HepG2 (cell line): ENCODE data around the gene KRABD2.

Experiments
- CHD2 ChIP-seq: IDR thresholded peaks from 2 replicates; pipeline ENCODE4 v1.6.1; 2011; ENCODE audit warnings: low read depth, low read length, improper control_type of control experiment
- EHMT2 ChIP-seq: fragments of 200-600 bp; sonication (generic); IDR thresholded peaks from 2 replicates; pipeline ENCODE4 v1.7.0; 2017; ENCODE audit warnings: antibody characterized with exemption, low read depth, low read length, borderline replicate concordance
- ERF ChIP-seq: IDR thresholded peaks from 2 replicates; pipeline ENCODE4 v1.6.1; 2018; ENCODE audit warnings: missing biosample characterization, missing genetic modification reagents
- FOXP1 ChIP-seq, 2 experiments: fragments of 450-650 bp in 1 of 2; IDR thresholded peaks; 2 replicates each; pipeline ENCODE4 v1.6.1; 2017 to 2018; ENCODE audit warnings: antibody characterized with exemption in 1 of 2
- ISL2 ChIP-seq: sonication (generic); formaldehyde crosslinking; IDR thresholded peaks from 2 replicates; pipeline ENCODE4 v1.5.0; 2020; ENCODE audit warnings: missing genetic modification reagents
- KLF15 ChIP-seq: sonication (generic); formaldehyde crosslinking; IDR thresholded peaks from 2 replicates; pipeline ENCODE4 v1.8.1; 2023; ENCODE audit warnings: borderline replicate concordance, mild to moderate bottlenecking, inconsistent platforms, missing genetic modification reagents, mixed read lengths
- NCOR1 ChIP-seq: fragments of 200-600 bp; sonication (generic); IDR thresholded peaks from 2 replicates; pipeline ENCODE4 v1.7.0; 2017; ENCODE audit warnings: antibody characterized with exemption, low read length, borderline replicate concordance
- NFE2L1 ChIP-seq: sonication (generic); formaldehyde crosslinking; IDR thresholded peaks from 2 replicates; pipeline ENCODE4 v1.4.0; 2020; ENCODE audit warnings: missing genetic modification reagents, mild to moderate bottlenecking, borderline replicate concordance
- PHB2 ChIP-seq: fragments of 450-650 bp; IDR thresholded peaks from 2 replicates; pipeline ENCODE4 v1.6.1; 2018; ENCODE audit not compliant: partially characterized antibody
- PHF20 ChIP-seq: sonication (generic); formaldehyde crosslinking; IDR thresholded peaks from 2 replicates; pipeline ENCODE4 v1.5.0; 2020; ENCODE audit warnings: mild to moderate bottlenecking, missing genetic modification reagents
- RARA ChIP-seq: IDR thresholded peaks from 2 replicates; pipeline ENCODE4 v1.6.1; 2016; ENCODE audit warnings: missing genetic modification reagents, missing compliant biosample characterization
- RBFOX2 ChIP-seq: fragments of 200-400 bp; formaldehyde crosslinking; IDR thresholded peaks from 2 replicates; pipeline ENCODE4 v1.6.1; 2017; ENCODE audit warnings: low read depth, mild to moderate bottlenecking, low read length
- SIX4 ChIP-seq: sonication (generic); formaldehyde crosslinking; IDR thresholded peaks from 2 replicates; pipeline ENCODE4 v1.4.0; 2020; ENCODE audit warnings: missing genetic modification reagents
- TBL1XR1 ChIP-seq: fragments of 150-350 bp; IDR thresholded peaks from 2 replicates; pipeline ENCODE4 v1.6.1; 2014; ENCODE audit warnings: borderline replicate concordance, low read length; ENCODE audit not compliant: partially characterized antibody
- YEATS4 ChIP-seq: sonication (generic); formaldehyde crosslinking; IDR thresholded peaks from 2 replicates; pipeline ENCODE4 v1.4.0; 2020; ENCODE audit warnings: missing genetic modification reagents, borderline replicate concordance
- YY1 ChIP-seq: IDR thresholded peaks from 2 replicates; pipeline ENCODE4 v1.6.1; 2011; ENCODE audit warnings: low read length, low read depth, moderate library complexity, mild to moderate bottlenecking; ENCODE audit not compliant: insufficient read depth, insufficient replicate concordance
- ZNF124 ChIP-seq: sonication (generic); formaldehyde crosslinking; IDR thresholded peaks from 2 replicates; pipeline ENCODE4 v1.4.0; 2020; ENCODE audit warnings: missing genetic modification reagents
- ZNF256 ChIP-seq: sonication (generic); formaldehyde crosslinking; conservative IDR thresholded peaks from 2 replicates; pipeline ENCODE4 v1.4.0; 2020; ENCODE audit warnings: missing genetic modification reagents
- ZNF552 ChIP-seq: sonication (generic); formaldehyde crosslinking; IDR thresholded peaks from 2 replicates; pipeline ENCODE4 v1.9.0; 2022; ENCODE audit warnings: missing genetic modification reagents, mild to moderate bottlenecking, borderline replicate concordance
- ZNF557 ChIP-seq: sonication (generic); formaldehyde crosslinking; IDR thresholded peaks from 2 replicates; pipeline ENCODE4 v1.4.0; 2020; ENCODE audit warnings: missing genetic modification reagents
- ZNF569 ChIP-seq: sonication (generic); formaldehyde crosslinking; IDR thresholded peaks from 2 replicates; pipeline ENCODE4 v1.5.0; 2020; ENCODE audit warnings: mild to moderate bottlenecking, missing genetic modification reagents, moderate library complexity, borderline replicate concordance
- ZNF746 ChIP-seq: sonication (generic); formaldehyde crosslinking; IDR thresholded peaks from 2 replicates; pipeline ENCODE4 v1.8.0; 2022; ENCODE audit warnings: mild to moderate bottlenecking, missing genetic modification reagents
- ZNF782 ChIP-seq: sonication (generic); formaldehyde crosslinking; IDR thresholded peaks from 2 replicates; pipeline ENCODE4 v1.4.0; 2020; ENCODE audit warnings: missing genetic modification reagents, mild to moderate bottlenecking, borderline replicate concordance
- TF ChIP-seq, protein P1 (sequence below): sonication (generic); formaldehyde crosslinking; IDR thresholded peaks from 2 replicates; pipeline ENCODE4 v1.5.0; 2020; ENCODE audit warnings: mild to moderate bottlenecking, missing genetic modification reagents
- TF ChIP-seq, protein P2 (sequence below): sonication (generic); formaldehyde crosslinking; IDR thresholded peaks from 2 replicates; pipeline ENCODE4 v1.9.0; 2021; ENCODE audit warnings: missing genetic modification reagents, borderline replicate concordance
- TF ChIP-seq, protein P3 (sequence below): sonication (generic); formaldehyde crosslinking; IDR thresholded peaks from 2 replicates; pipeline ENCODE4 v1.8.0; 2022; ENCODE audit warnings: mild to moderate bottlenecking, missing genetic modification reagents, moderate library complexity

Gene KRABD2

DNA sequence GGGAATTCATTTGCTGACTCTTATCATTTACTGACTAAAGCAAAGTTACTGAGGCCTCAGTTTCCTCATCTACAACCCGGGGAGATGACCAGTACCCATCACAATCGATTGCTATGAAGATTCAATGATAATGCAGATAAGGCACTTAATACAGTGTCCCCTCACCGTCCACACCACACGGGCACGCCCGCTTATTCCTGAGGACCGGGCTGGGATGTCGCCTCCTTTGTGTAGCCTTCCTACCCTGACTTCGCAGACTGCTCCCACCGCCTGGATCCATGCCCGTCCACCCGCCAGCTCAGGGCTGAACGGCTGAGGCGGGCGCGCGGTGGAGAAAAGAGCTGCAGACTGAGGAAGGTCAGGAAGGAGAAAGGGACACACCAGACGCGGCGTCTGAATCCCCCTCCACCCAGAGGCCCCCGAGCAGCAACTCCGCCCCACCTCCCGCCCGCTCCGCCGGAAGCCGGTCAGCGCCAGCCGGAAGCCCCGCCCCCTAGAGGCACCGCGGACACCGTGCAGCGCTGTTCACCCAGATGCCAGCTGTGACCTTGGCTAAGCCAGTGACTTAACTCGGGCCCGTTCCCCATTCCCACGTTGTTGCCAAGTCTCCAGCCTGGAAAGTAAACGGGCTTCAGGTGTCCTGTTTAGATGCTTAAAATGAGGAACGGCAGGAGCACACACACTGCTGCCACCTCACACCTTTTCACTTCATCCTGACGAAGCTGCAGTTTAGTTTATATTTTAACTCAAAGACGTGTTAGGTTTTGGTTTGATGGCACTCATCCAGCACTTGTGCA, at the start of gene KRABD2 (continued):
- TF ChIP-seq YY1, result peak; percentile 46
- TF ChIP-seq, protein P1, sequence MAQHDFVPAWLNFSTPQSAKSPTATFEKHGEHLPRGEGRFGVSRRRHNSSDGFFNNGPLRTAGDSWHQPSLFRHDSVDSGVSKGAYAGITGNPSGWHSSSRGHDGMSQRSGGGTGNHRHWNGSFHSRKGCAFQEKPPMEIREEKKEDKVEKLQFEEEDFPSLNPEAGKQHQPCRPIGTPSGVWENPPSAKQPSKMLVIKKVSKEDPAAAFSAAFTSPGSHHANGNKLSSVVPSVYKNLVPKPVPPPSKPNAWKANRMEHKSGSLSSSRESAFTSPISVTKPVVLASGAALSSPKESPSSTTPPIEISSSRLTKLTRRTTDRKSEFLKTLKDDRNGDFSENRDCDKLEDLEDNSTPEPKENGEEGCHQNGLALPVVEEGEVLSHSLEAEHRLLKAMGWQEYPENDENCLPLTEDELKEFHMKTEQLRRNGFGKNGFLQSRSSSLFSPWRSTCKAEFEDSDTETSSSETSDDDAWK, result no peak
- peak; percentile 40 for TF ChIP-seq RARA
- peak; percentile 66 for TF ChIP-seq ISL2 (CRISPR knock-in tag)
- TF ChIP-seq ZNF569 (CRISPR knock-in tag), result no peak
- TF ChIP-seq ZNF256, result no peak
- no peak for TF ChIP-seq ZNF782 (CRISPR knock-in tag)
- TF ChIP-seq KLF15 (CRISPR knock-in tag), result no peak
- TF ChIP-seq CHD2, result peak; percentile 50; the same call in 1 of the 2 replicates
- peak; percentile 67; the same call in 1 of the 2 replicates for TF ChIP-seq SIX4 (CRISPR knock-in tag)
- TF ChIP-seq RBFOX2, result peak; percentile 94
- TF ChIP-seq ZNF124 (CRISPR knock-in tag), result peak; percentile 75; the same call in 1 of the 2 replicates
- TF ChIP-seq ZNF552 (CRISPR knock-in tag), result no peak
- TF ChIP-seq, protein P2, sequence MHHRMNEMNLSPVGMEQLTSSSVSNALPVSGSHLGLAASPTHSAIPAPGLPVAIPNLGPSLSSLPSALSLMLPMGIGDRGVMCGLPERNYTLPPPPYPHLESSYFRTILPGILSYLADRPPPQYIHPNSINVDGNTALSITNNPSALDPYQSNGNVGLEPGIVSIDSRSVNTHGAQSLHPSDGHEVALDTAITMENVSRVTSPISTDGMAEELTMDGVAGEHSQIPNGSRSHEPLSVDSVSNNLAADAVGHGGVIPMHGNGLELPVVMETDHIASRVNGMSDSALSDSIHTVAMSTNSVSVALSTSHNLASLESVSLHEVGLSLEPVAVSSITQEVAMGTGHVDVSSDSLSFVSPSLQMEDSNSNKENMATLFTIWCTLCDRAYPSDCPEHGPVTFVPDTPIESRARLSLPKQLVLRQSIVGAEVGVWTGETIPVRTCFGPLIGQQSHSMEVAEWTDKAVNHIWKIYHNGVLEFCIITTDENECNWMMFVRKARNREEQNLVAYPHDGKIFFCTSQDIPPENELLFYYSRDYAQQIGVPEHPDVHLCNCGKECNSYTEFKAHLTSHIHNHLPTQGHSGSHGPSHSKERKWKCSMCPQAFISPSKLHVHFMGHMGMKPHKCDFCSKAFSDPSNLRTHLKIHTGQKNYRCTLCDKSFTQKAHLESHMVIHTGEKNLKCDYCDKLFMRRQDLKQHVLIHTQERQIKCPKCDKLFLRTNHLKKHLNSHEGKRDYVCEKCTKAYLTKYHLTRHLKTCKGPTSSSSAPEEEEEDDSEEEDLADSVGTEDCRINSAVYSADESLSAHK (CRISPR knock-in tag), result no peak
- peak; percentile 74; the same call in 1 of the 2 replicates for TF ChIP-seq YEATS4 (CRISPR knock-in tag)
- no peak for TF ChIP-seq TBL1XR1
- TF ChIP-seq NFE2L1 (CRISPR knock-in tag), result no peak
- no peak for TF ChIP-seq FOXP1 (IDR thresholded peaks at IDR 0.05)
- peak; percentile 15; the same call in 1 of the 2 replicates for TF ChIP-seq FOXP1 (CRISPR knock-in tag; IDR thresholded peaks at IDR 0.05)
- TF ChIP-seq ZNF746, result no peak
- TF ChIP-seq ERF (CRISPR knock-in tag), result peak; percentile 53
- TF ChIP-seq, protein P3, sequence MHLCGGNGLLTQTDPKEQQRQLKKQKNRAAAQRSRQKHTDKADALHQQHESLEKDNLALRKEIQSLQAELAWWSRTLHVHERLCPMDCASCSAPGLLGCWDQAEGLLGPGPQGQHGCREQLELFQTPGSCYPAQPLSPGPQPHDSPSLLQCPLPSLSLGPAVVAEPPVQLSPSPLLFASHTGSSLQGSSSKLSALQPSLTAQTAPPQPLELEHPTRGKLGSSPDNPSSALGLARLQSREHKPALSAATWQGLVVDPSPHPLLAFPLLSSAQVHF (CRISPR knock-in tag), result no peak
- TF ChIP-seq PHB2, result no peak
- TF ChIP-seq EHMT2, result no peak
- TF ChIP-seq NCOR1, result peak; percentile 44; the same call in 1 of the 2 replicates
- TF ChIP-seq ZNF557 (CRISPR knock-in tag), result 0 out of 2 replicates have a peak, but pooled peaks have one; percentile 33
- TF ChIP-seq PHF20 (CRISPR knock-in tag), result peak; percentile 73; the same call in 1 of the 2 replicates
